Panc1 (cell line): ENCODE data around the gene NKD1.

Source experiments
- POLR2AphosphoS5 ChIP-seq: IDR thresholded peaks from 2 replicates; pipeline ENCODE4 v1.6.1; 2012; ENCODE audit warnings: mild to moderate bottlenecking, low read depth, low read length, moderate library complexity
- TCF7L2 ChIP-seq: IDR thresholded peaks from 2 replicates; pipeline ENCODE4 v1.6.1; 2011; ENCODE audit warnings: mild to moderate bottlenecking, low read depth, low read length, inconsistent platforms
- TF ChIP-seq, protein P1 (sequence below): fragments of 450-650 bp; IDR thresholded peaks from 2 replicates; pipeline ENCODE4 v1.5.1; 2017; ENCODE audit warnings: mild to moderate bottlenecking
- TF ChIP-seq, protein P2 (sequence below), 2 experiments: IDR thresholded peaks; 2 replicates each; pipeline ENCODE4 v1.6.1; 2011 to 2012; ENCODE audit warnings: low read depth in 2 of 2, control low read depth in 1 of 2, low read length in 1 of 2, mild to moderate bottlenecking in 1 of 2, moderate library complexity in 1 of 2; ENCODE audit not compliant: insufficient read depth in 1 of 2

DNA sequence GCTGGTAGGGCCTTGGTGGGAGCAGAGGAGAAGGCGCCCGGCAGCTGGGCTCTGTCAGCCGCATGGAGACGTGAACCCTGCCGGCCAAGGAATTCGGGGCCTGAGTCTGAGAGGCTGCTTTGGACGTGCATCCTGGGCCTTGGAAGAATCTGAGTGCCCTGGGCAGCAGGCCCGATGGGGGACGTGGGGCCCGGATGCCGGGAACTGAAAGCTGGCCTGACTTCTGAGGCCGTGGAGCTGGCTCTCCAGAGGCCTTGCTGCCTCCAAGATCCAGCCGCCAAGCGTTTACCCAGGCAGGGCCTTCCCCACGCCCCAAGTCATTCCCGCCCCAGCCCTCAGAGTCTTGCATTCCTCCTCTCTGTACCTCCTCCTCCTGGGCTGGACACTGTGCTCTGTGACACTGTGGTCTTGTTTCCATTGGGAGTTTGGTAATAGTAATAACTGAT, 37.2 kb downstream of the NKD1 start:
- TF ChIP-seq, protein P1, sequence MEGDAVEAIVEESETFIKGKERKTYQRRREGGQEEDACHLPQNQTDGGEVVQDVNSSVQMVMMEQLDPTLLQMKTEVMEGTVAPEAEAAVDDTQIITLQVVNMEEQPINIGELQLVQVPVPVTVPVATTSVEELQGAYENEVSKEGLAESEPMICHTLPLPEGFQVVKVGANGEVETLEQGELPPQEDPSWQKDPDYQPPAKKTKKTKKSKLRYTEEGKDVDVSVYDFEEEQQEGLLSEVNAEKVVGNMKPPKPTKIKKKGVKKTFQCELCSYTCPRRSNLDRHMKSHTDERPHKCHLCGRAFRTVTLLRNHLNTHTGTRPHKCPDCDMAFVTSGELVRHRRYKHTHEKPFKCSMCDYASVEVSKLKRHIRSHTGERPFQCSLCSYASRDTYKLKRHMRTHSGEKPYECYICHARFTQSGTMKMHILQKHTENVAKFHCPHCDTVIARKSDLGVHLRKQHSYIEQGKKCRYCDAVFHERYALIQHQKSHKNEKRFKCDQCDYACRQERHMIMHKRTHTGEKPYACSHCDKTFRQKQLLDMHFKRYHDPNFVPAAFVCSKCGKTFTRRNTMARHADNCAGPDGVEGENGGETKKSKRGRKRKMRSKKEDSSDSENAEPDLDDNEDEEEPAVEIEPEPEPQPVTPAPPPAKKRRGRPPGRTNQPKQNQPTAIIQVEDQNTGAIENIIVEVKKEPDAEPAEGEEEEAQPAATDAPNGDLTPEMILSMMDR, result no peak
- TF ChIP-seq POLR2AphosphoS5 (no peak), TCF7L2 (no peak)
- TF ChIP-seq, protein P2, sequence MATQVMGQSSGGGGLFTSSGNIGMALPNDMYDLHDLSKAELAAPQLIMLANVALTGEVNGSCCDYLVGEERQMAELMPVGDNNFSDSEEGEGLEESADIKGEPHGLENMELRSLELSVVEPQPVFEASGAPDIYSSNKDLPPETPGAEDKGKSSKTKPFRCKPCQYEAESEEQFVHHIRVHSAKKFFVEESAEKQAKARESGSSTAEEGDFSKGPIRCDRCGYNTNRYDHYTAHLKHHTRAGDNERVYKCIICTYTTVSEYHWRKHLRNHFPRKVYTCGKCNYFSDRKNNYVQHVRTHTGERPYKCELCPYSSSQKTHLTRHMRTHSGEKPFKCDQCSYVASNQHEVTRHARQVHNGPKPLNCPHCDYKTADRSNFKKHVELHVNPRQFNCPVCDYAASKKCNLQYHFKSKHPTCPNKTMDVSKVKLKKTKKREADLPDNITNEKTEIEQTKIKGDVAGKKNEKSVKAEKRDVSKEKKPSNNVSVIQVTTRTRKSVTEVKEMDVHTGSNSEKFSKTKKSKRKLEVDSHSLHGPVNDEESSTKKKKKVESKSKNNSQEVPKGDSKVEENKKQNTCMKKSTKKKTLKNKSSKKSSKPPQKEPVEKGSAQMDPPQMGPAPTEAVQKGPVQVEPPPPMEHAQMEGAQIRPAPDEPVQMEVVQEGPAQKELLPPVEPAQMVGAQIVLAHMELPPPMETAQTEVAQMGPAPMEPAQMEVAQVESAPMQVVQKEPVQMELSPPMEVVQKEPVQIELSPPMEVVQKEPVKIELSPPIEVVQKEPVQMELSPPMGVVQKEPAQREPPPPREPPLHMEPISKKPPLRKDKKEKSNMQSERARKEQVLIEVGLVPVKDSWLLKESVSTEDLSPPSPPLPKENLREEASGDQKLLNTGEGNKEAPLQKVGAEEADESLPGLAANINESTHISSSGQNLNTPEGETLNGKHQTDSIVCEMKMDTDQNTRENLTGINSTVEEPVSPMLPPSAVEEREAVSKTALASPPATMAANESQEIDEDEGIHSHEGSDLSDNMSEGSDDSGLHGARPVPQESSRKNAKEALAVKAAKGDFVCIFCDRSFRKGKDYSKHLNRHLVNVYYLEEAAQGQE (IDR thresholded peaks at IDR 0.05; ENCODE audit: insufficient read depth in 1 of 2, low read depth in 2 of 2, low read length in 1 of 2), result no peak
